Measurements from ENCODE around the gene IMMP2L.

- TF ChIP-seq CTCF (IDR thresholded peaks at IDR 0.05) (no peak), POLR2A (IDR thresholded peaks at IDR 0.05; ENCODE audit: low read depth) (no peak), POLR2AphosphoS5 (IDR thresholded peaks at IDR 0.05) (no peak)
Observed at GRCh38 chr7:111292026-111292470, 270.2 kb downstream of the IMMP2L start.

Measured in esophagus muscularis mucosa (tissue), 3 donors.